Right forelimb (tissue), 1 donor: ENCODE measurements around the gene C1QTNF9.
"Not testable (repeated sequence)": the region's sequence is repeated elsewhere in the genome, so short reads cannot be mapped to it uniquely, and the experiment has no call there.

Experiments used
- DNase-seq: peaks from one replicate; pipeline ENCODE4 v3.0.0-alpha.2; 2018

The C1QTNF9 gene, protein sequence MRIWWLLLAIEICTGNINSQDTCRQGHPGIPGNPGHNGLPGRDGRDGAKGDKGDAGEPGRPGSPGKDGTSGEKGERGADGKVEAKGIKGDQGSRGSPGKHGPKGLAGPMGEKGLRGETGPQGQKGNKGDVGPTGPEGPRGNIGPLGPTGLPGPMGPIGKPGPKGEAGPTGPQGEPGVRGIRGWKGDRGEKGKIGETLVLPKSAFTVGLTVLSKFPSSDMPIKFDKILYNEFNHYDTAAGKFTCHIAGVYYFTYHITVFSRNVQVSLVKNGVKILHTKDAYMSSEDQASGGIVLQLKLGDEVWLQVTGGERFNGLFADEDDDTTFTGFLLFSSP

DNA sequence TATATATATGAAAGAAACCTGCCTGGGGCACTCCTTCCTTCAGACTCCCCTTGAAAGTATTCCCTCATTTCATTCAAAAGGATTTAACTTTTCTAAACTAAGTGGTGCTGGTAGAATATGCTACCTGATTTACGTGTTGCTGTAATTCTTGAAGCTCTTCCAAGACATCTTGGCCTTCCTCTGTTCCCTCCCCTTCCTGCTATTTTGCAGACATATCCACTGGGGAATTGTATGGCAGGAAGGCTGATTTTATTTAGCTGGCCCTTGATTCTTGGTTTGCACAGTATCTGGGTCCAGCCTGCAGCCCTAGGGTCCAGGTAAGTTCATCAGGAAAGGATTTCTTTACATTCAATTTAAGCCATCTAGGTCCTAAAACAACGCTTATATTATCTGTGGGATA, at the start of gene C1QTNF9:
Gene C1QTNF9, plus strand, starts transcription at position 281 of the 400 bp plus-strand sequence. CDS start 6,424 bp downstream, outside the sequence.
- not testable (repeated sequence) for DNase-seq

DNA sequence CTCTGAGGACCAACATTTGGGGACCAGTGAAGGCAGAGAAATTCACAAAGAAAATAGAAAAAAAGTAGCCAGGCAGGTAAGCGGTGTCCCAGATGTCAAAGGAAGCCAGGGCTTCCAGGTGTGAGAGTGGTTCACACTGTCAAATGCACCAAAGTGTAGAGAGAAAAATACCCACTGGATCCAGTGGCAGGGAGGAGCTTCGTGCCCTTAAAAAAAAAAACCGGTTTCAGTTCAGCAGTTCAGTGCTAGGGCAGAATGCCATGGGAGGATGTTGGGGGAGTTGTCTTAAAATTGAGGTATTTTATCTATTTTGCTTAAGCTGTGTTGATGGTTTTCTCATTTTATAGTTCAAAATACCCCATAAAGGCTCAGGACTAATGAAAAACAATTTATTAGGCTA, 47.8 kb upstream of the C1QTNF9 start:
- no peak for DNase-seq

DNA sequence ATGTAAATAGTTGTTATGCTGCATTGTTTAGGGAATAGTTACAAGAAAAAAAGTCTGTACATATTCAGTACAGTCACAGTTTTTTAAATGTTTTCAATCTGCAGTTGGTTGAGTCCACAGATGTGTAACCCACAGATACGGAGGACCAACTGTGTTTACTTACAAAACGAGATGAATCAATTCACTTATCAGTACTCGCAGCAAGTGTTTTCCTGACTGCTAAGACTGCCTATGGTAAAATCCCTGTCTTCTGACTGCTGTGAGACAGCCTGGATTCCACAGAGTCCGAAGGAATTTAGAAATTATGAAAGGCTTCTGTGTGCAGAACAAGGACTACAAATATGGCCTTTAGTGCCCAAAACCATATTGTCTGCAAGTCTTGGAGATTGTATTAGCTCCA, 45.7 kb upstream of the C1QTNF9 start:
- DNase-seq: no peak

DNA sequence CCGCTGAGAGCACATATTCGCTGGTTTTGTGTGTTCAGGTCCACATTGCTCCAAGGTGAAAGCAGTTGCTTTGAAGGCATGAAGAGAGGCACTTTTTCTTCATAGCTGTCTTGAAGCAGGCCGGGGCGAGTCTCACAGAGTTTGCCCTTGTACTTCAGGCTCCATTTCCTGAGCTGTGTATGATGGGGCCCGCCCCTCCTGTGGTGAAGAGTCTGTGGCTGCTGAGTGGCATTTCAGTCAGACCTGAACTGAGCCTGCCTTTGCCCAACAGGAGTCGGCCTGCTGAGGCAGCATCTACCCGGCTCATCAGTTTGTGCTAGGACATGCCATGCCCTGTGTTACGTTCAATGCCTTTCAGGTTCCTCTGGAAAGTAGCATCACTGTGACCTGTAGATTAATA, 44.4 kb upstream of the C1QTNF9 start:
- no peak for DNase-seq

DNA sequence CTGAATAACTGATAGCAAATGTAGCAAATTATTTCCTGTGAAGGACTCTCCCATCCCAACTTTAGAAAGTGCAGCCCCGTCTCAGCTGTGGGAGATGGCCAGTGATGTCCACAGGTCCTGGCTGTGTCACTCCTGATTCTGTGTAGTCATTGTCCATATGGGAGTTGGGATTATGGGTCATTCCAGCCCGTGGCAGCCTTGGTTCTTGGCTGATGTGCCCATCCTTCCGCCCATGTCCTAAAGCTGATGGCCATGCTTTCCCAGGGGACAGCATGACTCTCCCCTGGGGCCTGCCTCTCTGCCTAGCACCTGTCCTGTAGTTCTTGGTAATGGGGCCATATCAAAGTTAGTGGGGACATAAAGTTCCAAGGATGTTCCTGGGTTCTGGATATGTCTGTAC, 43.9 kb upstream of the C1QTNF9 start:
- no peak for DNase-seq

DNA sequence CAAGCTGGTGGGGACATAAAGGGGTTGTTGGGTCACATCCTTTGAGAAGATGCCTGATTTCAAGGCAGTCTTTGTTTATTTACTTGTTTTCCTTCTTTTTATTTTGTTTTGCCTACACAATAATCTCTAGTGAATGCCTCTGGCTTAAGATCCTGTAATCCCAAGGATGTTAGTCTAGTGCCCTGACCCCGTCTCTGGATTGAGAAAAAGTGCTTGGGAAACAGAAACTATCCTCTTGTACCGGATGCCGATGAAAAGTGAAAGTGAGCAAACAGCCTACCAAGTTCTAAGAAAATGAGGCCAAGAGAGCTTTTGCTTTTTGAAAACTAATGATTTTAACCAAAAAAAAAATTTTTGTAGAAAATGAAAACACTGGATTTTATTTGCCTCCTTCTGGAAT, 42.1 kb upstream of the C1QTNF9 start:
- DNase-seq: no peak

DNA sequence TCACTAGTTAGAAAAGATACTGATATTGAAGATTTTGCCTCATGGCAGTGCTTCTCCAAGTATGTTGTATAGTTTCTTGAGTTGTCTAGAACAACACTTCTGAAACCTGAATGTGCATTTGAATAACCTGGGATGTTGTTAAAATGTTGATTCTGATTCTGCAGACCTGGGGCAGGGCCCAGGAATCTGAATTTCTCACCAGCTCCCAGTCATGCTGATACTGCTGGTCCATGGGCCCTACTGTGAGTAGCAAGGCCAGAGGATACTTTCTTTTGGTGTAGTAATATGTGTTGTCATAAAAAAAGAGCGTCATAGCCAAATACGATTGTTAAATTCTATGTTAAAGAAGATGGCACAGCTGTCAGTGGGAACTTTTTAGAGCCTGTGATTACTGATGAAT, 41.6 kb upstream of the C1QTNF9 start:
- no peak for DNase-seq

DNA sequence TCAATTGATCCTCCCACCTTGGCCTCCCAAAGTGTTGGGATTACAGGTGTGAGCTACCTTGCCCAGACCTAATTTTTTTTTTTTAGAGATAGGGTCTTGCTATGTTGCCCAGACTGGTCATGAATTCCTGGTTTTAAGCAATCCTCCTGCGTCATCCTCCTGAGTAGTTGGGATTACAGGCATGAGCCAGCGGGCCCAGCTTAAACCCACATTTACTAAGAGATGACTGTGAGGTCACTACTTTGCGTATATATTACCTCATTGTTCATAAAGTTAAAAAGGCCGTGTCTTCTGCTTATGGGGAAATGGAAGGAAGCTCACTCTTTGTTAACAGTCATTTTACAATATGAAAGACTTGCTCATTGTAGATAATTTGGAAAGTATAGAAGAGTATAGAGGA, 39.6 kb upstream of the C1QTNF9 start:
- DNase-seq: no peak

- peak; percentile 68 for DNase-seq
Observed at GRCh38 chr13:24270639-24271141, 38.7 kb upstream of the C1QTNF9 start.

GRCh38 chr13:24271231-24271600, 38.2 kb upstream of the C1QTNF9 start:
- no peak for DNase-seq

DNA sequence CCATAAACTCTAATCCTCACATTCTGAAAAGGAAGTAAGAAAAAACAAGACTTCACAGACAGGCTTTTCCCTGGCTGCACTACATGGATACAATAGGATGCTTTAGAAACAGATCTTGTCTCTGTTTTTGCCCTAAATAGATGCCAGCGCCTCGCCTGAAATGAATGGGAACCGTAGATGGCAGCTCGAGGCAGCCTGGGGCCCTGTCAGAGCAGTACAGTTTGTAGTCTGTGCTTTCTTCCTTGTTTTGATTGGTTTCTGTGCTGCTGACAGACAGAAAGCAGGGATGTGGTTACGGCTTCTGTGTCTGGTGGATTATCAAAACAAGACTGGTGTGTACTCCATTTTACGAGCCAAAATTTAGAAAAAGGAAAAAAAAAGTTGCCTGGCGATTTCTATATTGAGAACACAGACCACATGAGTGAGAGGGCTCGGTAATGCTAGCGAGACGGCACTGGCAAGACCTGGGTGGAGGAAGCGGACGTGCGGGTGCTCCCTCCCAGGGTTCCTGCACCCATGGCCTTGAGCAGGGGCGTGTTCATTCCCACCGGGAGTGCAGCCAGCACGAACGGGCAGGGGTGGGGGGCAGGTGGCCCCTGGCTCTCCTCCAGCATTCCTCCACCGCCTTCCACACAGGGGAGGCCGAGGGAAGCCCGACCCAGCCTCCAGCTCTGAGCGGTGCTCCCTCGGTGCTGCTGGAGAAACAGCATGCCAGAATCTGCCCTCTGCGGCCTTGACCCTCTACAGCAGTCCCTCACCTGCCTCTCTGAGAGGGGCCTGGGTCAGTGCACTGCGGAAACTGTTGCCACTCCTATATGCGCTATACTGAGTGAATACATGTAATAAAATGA, 37.6 kb upstream of the C1QTNF9 start:
- DNase-seq: peak; percentile 54

GRCh38 chr13:24272452-24273161, 36.8 kb upstream of the C1QTNF9 start:
- no peak for DNase-seq

DNA sequence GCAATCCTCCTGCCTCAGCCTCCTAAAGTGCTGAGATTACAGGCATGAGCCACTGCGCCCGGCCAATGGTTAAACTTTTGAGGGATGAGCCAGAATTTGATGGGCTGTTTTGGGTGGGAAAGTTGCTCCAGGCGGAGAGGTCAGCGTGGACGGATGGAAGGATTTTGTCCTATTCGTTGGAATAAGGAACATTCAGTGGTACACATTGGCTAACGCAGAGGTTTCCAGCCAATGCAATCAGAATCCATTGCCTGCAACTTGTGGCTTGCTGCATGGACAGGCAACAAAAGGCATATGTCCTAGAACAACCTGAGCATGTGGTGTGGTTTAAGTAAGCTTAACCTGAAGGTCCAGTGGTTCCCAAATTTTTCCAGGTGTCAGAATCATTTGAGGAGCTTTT, 35.5 kb upstream of the C1QTNF9 start:
- no peak for DNase-seq

GRCh38 chr13:24274452-24275021, 34.8 kb upstream of the C1QTNF9 start:
- no peak for DNase-seq

- DNase-seq: no peak
Observed at GRCh38 chr13:24275041-24275440, 34.3 kb upstream of the C1QTNF9 start.

DNA sequence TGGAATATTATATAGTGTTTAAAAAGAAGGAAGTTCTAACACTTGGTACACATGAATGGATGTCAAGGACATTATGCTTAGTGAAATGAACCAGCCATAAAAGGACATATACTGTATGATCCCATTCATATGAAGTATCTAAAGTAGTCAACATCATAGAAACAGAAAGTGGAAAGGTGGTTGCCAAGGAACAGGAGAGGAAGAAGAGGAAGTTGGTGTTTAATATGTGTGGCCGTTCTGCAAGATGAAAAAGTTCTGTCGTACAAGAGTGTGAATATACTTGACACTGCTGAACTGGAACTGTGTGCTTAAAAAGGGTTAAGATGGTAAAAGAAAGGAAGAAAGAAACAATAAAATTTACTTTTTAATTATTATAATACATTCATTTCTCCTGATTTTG, 33.1 kb upstream of the C1QTNF9 start:
- DNase-seq: no peak

DNA sequence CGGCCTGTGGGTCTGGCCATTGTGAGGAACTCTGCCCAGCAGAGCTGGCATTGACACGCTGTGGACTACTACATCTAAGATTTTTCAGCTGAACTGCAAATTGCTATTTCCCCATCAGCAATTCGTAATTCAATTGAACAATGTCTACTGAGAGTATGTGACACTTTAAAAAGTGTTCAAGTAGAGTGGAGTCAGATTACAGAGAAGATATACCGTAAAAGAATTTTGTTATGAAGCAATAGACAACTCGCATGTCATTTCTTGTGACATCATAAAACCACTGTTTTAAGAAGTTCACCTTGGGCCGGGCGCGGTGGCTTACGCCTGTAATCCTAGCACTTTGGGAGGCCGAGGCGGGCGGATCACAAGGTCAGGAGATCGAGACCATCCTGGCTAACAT, 32.5 kb upstream of the C1QTNF9 start:
- DNase-seq: no peak

DNA sequence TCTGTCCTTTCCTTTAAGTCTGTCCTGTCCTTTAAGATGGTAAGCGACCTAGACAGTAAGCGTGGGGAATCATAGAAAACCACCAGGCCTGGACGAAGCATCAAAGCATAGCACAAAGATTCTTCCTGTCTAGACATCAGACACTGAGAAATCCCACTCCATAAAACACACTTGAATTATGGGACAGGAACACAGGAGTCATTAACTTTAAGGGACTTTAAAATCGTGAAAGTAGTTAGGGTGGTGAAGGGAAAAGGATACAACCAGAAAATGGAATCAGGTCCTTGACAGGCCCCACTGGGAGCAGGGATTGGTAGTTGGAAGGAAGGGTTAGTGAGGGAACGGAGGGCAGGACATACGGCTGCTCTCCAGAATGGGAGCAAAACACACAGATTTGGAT, 31.6 kb upstream of the C1QTNF9 start:
- no peak for DNase-seq

DNA sequence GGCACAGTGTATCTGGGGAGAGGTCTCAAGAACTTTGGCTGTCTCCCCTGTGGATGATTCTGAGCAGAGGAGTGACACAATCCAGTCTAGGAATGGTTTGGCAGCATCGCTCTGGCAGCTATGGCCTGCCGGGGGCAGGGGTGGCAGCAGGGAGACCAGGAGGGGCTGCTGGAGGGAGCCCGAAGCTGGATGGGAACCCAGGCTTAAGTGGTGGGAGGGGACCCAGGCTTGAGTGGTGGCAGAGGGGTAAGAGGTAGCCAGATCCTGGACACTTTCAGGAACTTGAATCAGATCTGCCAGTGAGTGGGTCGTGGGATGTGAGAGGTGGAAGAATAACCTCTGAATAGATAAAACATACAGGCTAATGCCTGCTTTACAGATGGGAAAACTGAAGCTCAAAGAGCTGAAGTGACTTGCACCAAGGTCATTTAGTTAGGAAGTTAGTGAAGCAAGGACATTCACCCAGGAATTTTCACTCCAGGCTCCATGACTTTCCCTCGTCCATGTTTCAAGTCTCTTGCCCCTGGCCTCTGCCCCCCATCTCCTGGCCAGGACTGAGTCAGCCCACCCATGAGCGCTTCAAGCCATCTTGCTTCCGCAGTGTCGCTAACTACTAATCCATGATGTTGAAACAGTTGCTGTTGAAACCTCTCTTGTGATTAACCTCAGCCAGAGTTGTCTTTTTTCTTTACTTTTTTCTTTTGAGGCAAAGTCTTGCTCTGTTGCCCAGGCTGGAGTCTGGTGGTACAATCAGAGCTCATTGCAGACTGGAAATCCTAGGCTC, 29.9 kb upstream of the C1QTNF9 start:
- DNase-seq: no peak

- DNase-seq: no peak
Observed at GRCh38 chr13:24280720-24281119, 28.7 kb upstream of the C1QTNF9 start.

DNA sequence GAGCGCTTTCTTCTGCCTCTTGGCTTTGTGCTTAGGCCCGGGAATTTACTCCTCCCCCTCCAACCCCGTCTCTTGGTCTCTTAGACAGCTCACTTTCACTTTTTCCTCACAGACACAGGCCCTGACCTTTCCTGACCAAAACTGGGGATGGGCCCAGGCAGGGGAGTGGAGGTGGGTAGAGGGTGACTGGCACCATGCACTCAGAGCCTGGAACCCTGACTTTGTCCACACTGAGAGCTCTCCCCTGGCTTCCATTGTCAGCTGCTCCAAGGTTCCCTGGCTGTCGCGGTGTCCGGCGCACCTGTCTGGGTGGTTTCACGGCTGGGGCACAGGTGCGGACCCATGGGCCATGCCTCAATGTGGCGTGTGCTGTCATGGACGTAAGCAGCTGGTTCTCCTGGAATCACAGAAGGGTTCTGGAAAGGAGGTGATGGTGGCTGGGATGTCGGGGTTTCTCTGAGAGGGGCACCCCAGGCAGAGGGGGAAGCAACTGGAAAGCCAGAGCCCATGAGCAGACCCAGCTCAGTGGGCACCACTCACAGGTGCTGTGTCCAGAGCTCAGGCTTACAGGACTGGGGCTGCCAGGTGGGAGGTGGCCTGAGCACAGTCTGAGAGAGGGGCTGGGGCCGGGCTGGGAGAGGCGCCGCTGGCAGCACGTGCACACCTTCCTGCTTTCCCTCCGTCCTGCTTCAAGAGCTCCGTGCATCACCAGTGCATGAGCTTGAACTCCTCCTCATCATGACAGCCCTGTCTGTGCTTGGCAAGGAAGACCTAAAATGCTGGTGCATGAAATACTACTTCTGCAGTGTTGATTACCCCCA, 28.0 kb upstream of the C1QTNF9 start:
- no peak for DNase-seq
